Psoas muscle (tissue), 8 donors: ENCODE results near the gene PSG4. TPM values are rescaled to one million over a fixed set of nuclear protein-coding genes. Genes with fewer than 3 reads are reported as not detected.
"Not testable (repeated sequence)": the region's sequence is repeated elsewhere in the genome, so short reads cannot be mapped to it uniquely, and the experiment has no call there.

Experiments
- ATAC-seq, 4 donors: fragments of 200-7000 bp; cut with Tn5 transposase; one replicate each; pipeline ENCODE4 v1.9.1; 2020; ENCODE audit warnings: moderate library complexity in 3 of 4, mild to moderate bottlenecking in 2 of 4
- DNase-seq, 2 donors: peaks; one replicate each; pipeline ENCODE4 v3.0.0-alpha.2; 2020
- H3K27ac ChIP-seq: fragments of 200-600 bp; one replicate; pipeline ENCODE4 v1.8.0; 2022
- H3K27me3 ChIP-seq, 3 donors: fragments of 200-600 bp in 1 of 3; one replicate each; pipeline versions ENCODE4 v1.6.1 to v1.8.0; 2013 to 2022; ENCODE audit warnings: low read length in 2 of 3, mild to moderate bottlenecking in 2 of 3, moderate library complexity in 1 of 3; ENCODE audit not compliant: insufficient read depth in 3 of 3
- H3K36me3 ChIP-seq, 2 donors: fragments of 200-600 bp in 1 of 2; one replicate each; pipeline versions ENCODE4 v1.6.1 to v1.8.0; 2013 to 2022; ENCODE audit warnings: low read depth in 1 of 2, mild to moderate bottlenecking in 1 of 2, moderate library complexity in 1 of 2; ENCODE audit not compliant: insufficient read depth in 1 of 2
- H3K4me1 ChIP-seq: fragments of 200-600 bp; one replicate; pipeline ENCODE4 v1.8.0; 2022
- H3K4me3 ChIP-seq: fragments of 200-600 bp; one replicate; pipeline ENCODE4 v1.8.0; 2022; ENCODE audit warnings: mild to moderate bottlenecking
- H3K9me3 ChIP-seq: fragments of 200-600 bp; one replicate; pipeline ENCODE4 v1.8.0; 2022
- WGBS, 3 donors: extraction: QIAGEN DNeasy Blood & Tissue Kit; methylation state at CpG; one replicate each; pipeline versions ENCODE4 v1.1.6 to v1.1.7; 2013; 5-methylcytosine and 5-hydroxymethylcytosine counted together
- intact Hi-C, 2 donors: fragments of 100-400 bp; cut with DNase I; formaldehyde crosslinking; loops; one replicate each; pipeline versions ENCODE4 v1.11.0 to v1.14.2; 2022
- long read RNA-seq, 2 donors: library from polyadenylated mRNA; unstranded; transcript quantifications; one replicate each; pipeline ENCODE4 v2.0.0, GENCODE V29; 2021
- polyA plus RNA-seq, 3 donors: library from polyadenylated mRNA; stranded (reverse); fragments of 200-250 nt; gene quantifications; one replicate each; pipeline ENCODE4 v1.2.3, GENCODE V29; 2013
- total RNA-seq, 4 donors: library from RNA; stranded (reverse); fragmentation: NEBNext Ultra II Directional in 2 of 4; extraction: Animal tissue kit (Norgen Biotek cat#: 25700) in 2 of 4; gene quantifications; one replicate each; pipeline versions ENCODE4 v1.2.1 to v1.2.4, GENCODE V29; 2021 to 2023
- donor health status: healthy with polysubstance abuse.
- donor health status: DM: no; HTN: no; CAD: no; lungs with moderate emphysema.
- donor health status: Bipolar disorder and iron deficiency.
- donor health status: healthy.
- donor health status: DM: yes; HTN: yes; CAD: no.
- donor health status: DM: no; HTN: no; CAD: no.
- donor health status: DM: no; HTN: no; CAD: no.
- donor health status: DM: yes; HTN: yes; CAD: no.

Gene PSG4
- not detected for total RNA-seq
- polyA plus RNA-seq = not detected
- long read RNA-seq, donor 1 = 0 reads
- long read RNA-seq, donor 2 = 0 reads

GRCh38 chr19:43205471-43206105 is at the start of gene PSG4:
TSS of gene PSG4 (minus strand) at chr19:43205638. CDS start at chr19:43205536, 102 bp downstream.
- H3K27me3 ChIP-seq, DNase-seq, intact Hi-C loops, H3K9me3 ChIP-seq, H3K4me1 ChIP-seq, H3K4me3 ChIP-seq, ATAC-seq, H3K27ac ChIP-seq, H3K36me3 ChIP-seq: not testable (repeated sequence)
- 40 to 57% (median 51%) methylated on average over 8 to 9 of the region's 9 CpGs for WGBS, 3 donors

- H3K27ac ChIP-seq, H3K36me3 ChIP-seq, H3K27me3 ChIP-seq, intact Hi-C loops, H3K9me3 ChIP-seq, DNase-seq, H3K4me3 ChIP-seq, H3K4me1 ChIP-seq, ATAC-seq: not testable (repeated sequence)
- 25 to 34% (median 27%) methylated on average over 1 of the region's 1 CpG for WGBS, 3 donors
Measured at GRCh38 chr19:43251428-43251827, 46.0 kb upstream of the PSG4 start.

- DNase-seq, H3K4me1 ChIP-seq, H3K27me3 ChIP-seq, H3K4me3 ChIP-seq, intact Hi-C loops, ATAC-seq, H3K9me3 ChIP-seq, H3K27ac ChIP-seq, H3K36me3 ChIP-seq: not testable (repeated sequence)
- 25 to 53% (median 33%) methylated on average over 3 to 4 of the region's 5 CpGs for WGBS, 3 donors
Measured at GRCh38 chr19:43250296-43250695, 44.9 kb upstream of the PSG4 start.

GRCh38 chr19:43248635-43249002 is 43.2 kb upstream of the PSG4 start:
- H3K4me1 ChIP-seq, H3K4me3 ChIP-seq, H3K27me3 ChIP-seq, H3K36me3 ChIP-seq, ATAC-seq, DNase-seq, H3K9me3 ChIP-seq, intact Hi-C loops, H3K27ac ChIP-seq: not testable (repeated sequence)
- 72 to 86% (median 79%) methylated on average over 1 of the region's 1 CpG for WGBS, 3 donors

GRCh38 chr19:43247243-43247880 is 41.9 kb upstream of the PSG4 start:
- ATAC-seq, H3K9me3 ChIP-seq, H3K27me3 ChIP-seq, H3K27ac ChIP-seq, intact Hi-C loops, H3K4me3 ChIP-seq, H3K4me1 ChIP-seq, DNase-seq, H3K36me3 ChIP-seq: not testable (repeated sequence)
- 80 to 87% (median 84%) methylated on average over 12 of the region's 13 CpGs for WGBS, 3 donors

- H3K27me3 ChIP-seq, ATAC-seq, H3K9me3 ChIP-seq, H3K4me1 ChIP-seq, H3K4me3 ChIP-seq, H3K36me3 ChIP-seq, DNase-seq, H3K27ac ChIP-seq, intact Hi-C loops: not testable (repeated sequence)
- WGBS, 3 donors = 64 to 90% (median 71%) methylated on average over 1 to 3 of the region's 3 CpGs
Measured at GRCh38 chr19:43245848-43246247, 40.4 kb upstream of the PSG4 start.

GRCh38 chr19:43242211-43242610 is 36.8 kb upstream of the PSG4 start:
- DNase-seq, ATAC-seq, H3K27me3 ChIP-seq, H3K4me3 ChIP-seq, H3K27ac ChIP-seq, H3K4me1 ChIP-seq, H3K36me3 ChIP-seq, H3K9me3 ChIP-seq: not testable (repeated sequence)
- WGBS, 3 donors = 83 to 89% (median 87%) methylated on average over 2 of the region's 2 CpGs
- intact Hi-C loops = loop anchor here in 1 of 2 donors (5.0 kb wide), 1 partner anchor 105 kb away; no protein-coding TSS in a partner anchor

- WGBS, 3 donors = 59 to 75% (median 63%) methylated on average over 3 to 4 of the region's 4 CpGs
- H3K36me3 ChIP-seq, H3K27ac ChIP-seq, intact Hi-C loops, H3K4me3 ChIP-seq, H3K9me3 ChIP-seq, ATAC-seq, DNase-seq, H3K27me3 ChIP-seq, H3K4me1 ChIP-seq: not testable (repeated sequence)
Measured at GRCh38 chr19:43238213-43238612, 32.8 kb upstream of the PSG4 start.

- intact Hi-C loops, H3K27me3 ChIP-seq, H3K9me3 ChIP-seq, DNase-seq, H3K27ac ChIP-seq, H3K36me3 ChIP-seq, H3K4me3 ChIP-seq, H3K4me1 ChIP-seq, ATAC-seq: not testable (repeated sequence)
- 55 to 62% (median 61%) methylated on average over 3 of the region's 3 CpGs for WGBS, 3 donors
Measured at GRCh38 chr19:43235686-43236085, 30.2 kb upstream of the PSG4 start.
